HepG2 (cell line): ENCODE measurements around the gene COMMD2. TPM values are rescaled to one million over a fixed set of nuclear protein-coding genes. Genes with fewer than 3 reads are reported as not detected.

Source experiments
- CEBPG ChIP-seq: IDR thresholded peaks from 2 replicates; pipeline ENCODE4 v1.6.1; 2016
- DRAP1 ChIP-seq: IDR thresholded peaks from 2 replicates; pipeline ENCODE4 v1.6.1; 2016; ENCODE audit warnings: missing genetic modification reagents, missing compliant biosample characterization
- FOXO1 ChIP-seq: sonication (generic); formaldehyde crosslinking; IDR thresholded peaks from 2 replicates; pipeline ENCODE4 v1.4.0; 2020; ENCODE audit warnings: missing genetic modification reagents
- IKZF4 ChIP-seq: sonication (generic); formaldehyde crosslinking; IDR thresholded peaks from 2 replicates; pipeline ENCODE4 v1.5.1; 2020; ENCODE audit warnings: borderline replicate concordance, mild to moderate bottlenecking, low read depth, missing genetic modification reagents; ENCODE audit errors: not compliant biosample characterization
- JUN ChIP-seq: sonication (generic); formaldehyde crosslinking; IDR thresholded peaks from 2 replicates; pipeline ENCODE4 v1.4.0; 2020; ENCODE audit warnings: mild to moderate bottlenecking, missing genetic modification reagents
- KDM2A ChIP-seq: sonication (generic); formaldehyde crosslinking; IDR thresholded peaks from 2 replicates; pipeline ENCODE4 v1.4.0; 2020; ENCODE audit warnings: low read depth, missing genetic modification reagents, borderline replicate concordance
- MIER3 ChIP-seq: IDR thresholded peaks from 2 replicates; pipeline ENCODE4 v1.6.1; 2016; ENCODE audit warnings: missing compliant biosample characterization, borderline replicate concordance
- MYC ChIP-seq: sonication (generic); formaldehyde crosslinking; IDR thresholded peaks from 2 replicates; pipeline ENCODE4 v1.9.0; 2021; ENCODE audit warnings: missing genetic modification reagents, borderline replicate concordance
- NRL ChIP-seq: sonication (generic); formaldehyde crosslinking; IDR thresholded peaks from 2 replicates; pipeline ENCODE4 v1.5.0; 2020; ENCODE audit warnings: missing genetic modification reagents, mild to moderate bottlenecking, moderate library complexity, borderline replicate concordance
- PHF8 ChIP-seq: sonication (generic); formaldehyde crosslinking; IDR thresholded peaks from 2 replicates; pipeline ENCODE4 v1.5.0; 2020; ENCODE audit warnings: missing genetic modification reagents
- SNAPC5 ChIP-seq: sonication (generic); formaldehyde crosslinking; IDR thresholded peaks from 2 replicates; pipeline ENCODE4 v1.8.1; 2023; ENCODE audit warnings: mild to moderate bottlenecking, missing genetic modification reagents, borderline replicate concordance
- ZBTB7B ChIP-seq: sonication (generic); formaldehyde crosslinking; IDR thresholded peaks from 2 replicates; pipeline ENCODE4 v1.4.0; 2020; ENCODE audit warnings: missing genetic modification reagents
- ZHX2 ChIP-seq, 2 experiments: sonication (generic) in 1 of 2; formaldehyde crosslinking in 1 of 2; IDR thresholded peaks; 2 replicates each; pipeline versions ENCODE4 v1.6.1 to v1.9.0; 2014 to 2022; ENCODE audit warnings: antibody characterized with exemption in 1 of 2, borderline replicate concordance in 1 of 2, inconsistent platforms in 1 of 2, low read depth in 1 of 2, missing genetic modification reagents in 1 of 2
- ZMAT5 ChIP-seq: sonication (generic); formaldehyde crosslinking; IDR thresholded peaks from 2 replicates; pipeline ENCODE4 v1.5.0; 2020; ENCODE audit warnings: mild to moderate bottlenecking, low read depth, missing genetic modification reagents, borderline replicate concordance
- ZNF12 ChIP-seq: sonication (generic); formaldehyde crosslinking; IDR thresholded peaks from 2 replicates; pipeline ENCODE4 v1.5.0; 2020; ENCODE audit warnings: missing genetic modification reagents
- ZNF180 ChIP-seq: sonication (generic); formaldehyde crosslinking; IDR thresholded peaks from 2 replicates; pipeline ENCODE4 v1.4.0; 2020; ENCODE audit warnings: low read depth, missing genetic modification reagents, borderline replicate concordance
- ZNF205 ChIP-seq: IDR thresholded peaks from 2 replicates; pipeline ENCODE4 v1.6.1; 2018; ENCODE audit warnings: missing biosample characterization, missing genetic modification reagents
- ZNF367 ChIP-seq: sonication (generic); formaldehyde crosslinking; IDR thresholded peaks from 2 replicates; pipeline ENCODE4 v1.4.0; 2020; ENCODE audit warnings: missing genetic modification reagents, borderline replicate concordance
- ZNF430 ChIP-seq: sonication (generic); formaldehyde crosslinking; IDR thresholded peaks from 2 replicates; pipeline ENCODE4 v1.9.0; 2021; ENCODE audit warnings: mild to moderate bottlenecking, missing genetic modification reagents
- ZNF775 ChIP-seq: sonication (generic); formaldehyde crosslinking; IDR thresholded peaks from 2 replicates; pipeline ENCODE4 v1.4.0; 2020; ENCODE audit warnings: missing genetic modification reagents, mild to moderate bottlenecking, moderate library complexity, borderline replicate concordance
- polyA plus RNA-seq, 8 experiments: library from polyadenylated mRNA; depleted of rRNA in 3 of 8; stranded (reverse) in 7 of 8; unstranded in 1 of 8; fragments of >200 nt; fragmentation: Illumina TruSeq in 4 of 8; extraction: Trizol in 4 of 8; gene quantifications; 2 replicates each; pipeline versions ENCODE4 v1.2.1 to v1.2.3, GENCODE V29; 2011 to 2016; ENCODE audit warnings: low read depth in 4 of 8, missing spikeins in 1 of 8, mixed read lengths in 1 of 8; ENCODE audit not compliant: insufficient read depth in 1 of 8
- total RNA-seq, 5 experiments: library from RNA; depleted of rRNA; stranded (reverse); fragments of >200 nt; fragmentation: Illumina TruSeq; extraction: Trizol; gene quantifications; 2 replicates each; pipeline ENCODE4 v1.2.3, GENCODE V29; 2016; ENCODE audit warnings: low read depth in 1 of 5
- TF ChIP-seq, protein P1 (sequence below): sonication (generic); formaldehyde crosslinking; IDR thresholded peaks from 2 replicates; pipeline ENCODE4 v1.5.1; 2020; ENCODE audit warnings: mild to moderate bottlenecking, missing genetic modification reagents, borderline replicate concordance

The COMMD2 gene
- total and polyA plus RNA-seq, 2 of the 13 experiments (the other 11 are each of a cell fraction or from before 2014, with no cell fraction given) = 33.0 to 57.6 TPM

- TF ChIP-seq DRAP1 (CRISPR knock-in tag) = peak; percentile 60; the same call in 1 of the 2 replicates
- no peak for TF ChIP-seq MIER3 (CRISPR knock-in tag)
- TF ChIP-seq ZNF205 (CRISPR knock-in tag) = peak; percentile 90; the same call in 1 of the 2 replicates
- TF ChIP-seq IKZF4 = no peak
- TF ChIP-seq JUN = no peak
- TF ChIP-seq PHF8 (CRISPR knock-in tag) = peak; percentile 90
- peak; percentile 76 for TF ChIP-seq FOXO1
- peak; percentile 58; the same call in 1 of the 2 replicates for TF ChIP-seq ZNF430 (CRISPR knock-in tag)
- TF ChIP-seq ZHX2 (IDR thresholded peaks at IDR 0.05; ENCODE audit: low read depth) = peak; percentile 76; the same call in 1 of the 2 replicates
- TF ChIP-seq ZHX2 (CRISPR knock-in tag; IDR thresholded peaks at IDR 0.05; ENCODE audit: borderline replicate concordance) = peak; percentile 70; the same call in 1 of the 2 replicates
- peak; percentile 99 for TF ChIP-seq KDM2A (CRISPR knock-in tag)
- TF ChIP-seq, protein P1, sequence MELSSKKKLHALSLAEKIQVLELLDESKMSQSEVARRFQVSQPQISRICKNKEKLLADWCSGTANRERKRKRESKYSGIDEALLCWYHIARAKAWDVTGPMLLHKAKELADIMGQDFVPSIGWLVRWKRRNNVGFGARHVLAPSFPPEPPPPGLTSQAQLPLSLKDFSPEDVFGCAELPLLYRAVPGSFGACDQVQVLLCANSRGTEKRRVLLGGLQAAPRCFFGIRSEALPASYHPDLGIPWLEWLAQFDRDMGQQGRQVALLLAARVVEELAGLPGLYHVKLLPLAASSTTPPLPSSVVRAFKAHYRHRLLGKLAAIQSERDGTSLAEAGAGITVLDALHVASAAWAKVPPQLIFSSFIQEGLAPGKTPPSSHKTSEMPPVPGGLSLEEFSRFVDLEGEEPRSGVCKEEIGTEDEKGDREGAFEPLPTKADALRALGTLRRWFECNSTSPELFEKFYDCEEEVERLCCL (CRISPR knock-in tag) = peak; percentile 32; the same call in 1 of the 2 replicates
- no peak for TF ChIP-seq ZMAT5 (CRISPR knock-in tag)
- no peak for TF ChIP-seq ZNF775 (CRISPR knock-in tag)
- TF ChIP-seq ZBTB7B (CRISPR knock-in tag) = peak; percentile 64; the same call in 1 of the 2 replicates
- TF ChIP-seq ZNF180 (CRISPR knock-in tag) = no peak
- peak; percentile 64; the same call in 1 of the 2 replicates for TF ChIP-seq NRL (CRISPR knock-in tag)
- TF ChIP-seq MYC = peak; percentile 81; the same call in 1 of the 2 replicates
- TF ChIP-seq ZNF367 (CRISPR knock-in tag) = no peak
- no peak for TF ChIP-seq SNAPC5 (CRISPR knock-in tag)
- 0 out of 2 replicates have a peak, but pooled peaks have one; percentile 32 for TF ChIP-seq ZNF12 (CRISPR knock-in tag)
- peak; percentile 74 for TF ChIP-seq CEBPG (CRISPR knock-in tag)
Observed at GRCh38 chr3:149752051-149752787, at the start of gene COMMD2 (continued).
